GM19240 (cell line): ENCODE results near the gene MCCC1.
"Not testable (repeated sequence)": the region's sequence is repeated elsewhere in the genome, so short reads cannot be mapped to it uniquely, and the experiment has no call there.

Source experiments
- DNase-seq: peaks from one replicate; pipeline ENCODE4 v3.0.0; 2011; ENCODE audit warnings: low spot score; ENCODE audit not compliant: insufficient read length

MCCC1 gene

DNA sequence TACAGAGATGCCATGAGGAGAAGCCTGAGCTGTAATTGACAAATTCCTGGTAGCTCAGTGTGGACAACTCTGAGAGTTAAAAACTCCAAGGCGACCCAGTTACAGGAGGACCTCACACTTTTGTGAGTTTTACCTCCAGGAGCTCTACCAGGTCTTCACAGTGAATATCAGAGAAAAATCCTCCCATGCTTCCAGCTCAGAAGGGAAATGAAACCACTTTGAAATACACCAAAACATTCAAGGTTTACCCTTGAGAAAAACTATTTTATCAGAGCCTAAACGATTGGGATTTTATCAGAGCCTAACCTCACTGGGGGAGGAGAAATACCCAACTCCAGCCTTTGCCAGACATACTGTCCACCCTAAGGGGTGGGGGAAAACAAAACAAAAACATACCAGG is 52.4 kb downstream of the MCCC1 start:
- DNase-seq = no peak

DNA sequence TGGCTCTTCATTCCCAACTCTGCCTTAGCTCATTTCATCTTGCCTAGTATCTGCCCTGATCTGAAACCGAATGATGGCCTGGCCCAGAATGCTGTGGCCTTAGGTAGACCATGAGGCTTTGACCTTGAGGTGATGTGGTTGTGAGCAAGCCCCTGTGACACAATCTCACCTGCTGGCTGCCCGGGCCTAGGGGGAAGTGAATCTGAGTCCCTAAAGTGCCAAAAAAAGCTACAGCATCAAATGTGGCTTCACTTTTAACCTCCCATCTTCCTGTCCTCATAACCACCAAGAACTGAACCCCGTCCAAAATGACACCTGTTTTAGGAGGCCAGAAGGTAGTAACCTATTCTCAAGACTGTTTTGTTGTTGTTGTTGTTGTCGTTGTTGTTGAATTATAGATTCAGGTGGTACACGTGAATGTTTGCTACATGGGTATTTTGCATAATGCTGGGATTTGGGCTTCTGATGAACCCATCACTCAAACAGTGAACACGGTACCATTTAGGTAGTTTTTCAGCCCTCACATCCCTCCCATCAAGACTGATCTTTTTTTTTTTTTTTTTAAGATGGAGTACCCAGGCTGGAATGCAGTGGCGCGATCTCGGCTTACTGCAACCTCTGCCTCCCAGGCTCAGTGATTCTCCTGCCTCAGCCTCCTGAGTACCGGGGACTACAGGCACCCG is 54.6 kb downstream of the MCCC1 start:
- DNase-seq = peak; percentile 19

DNA sequence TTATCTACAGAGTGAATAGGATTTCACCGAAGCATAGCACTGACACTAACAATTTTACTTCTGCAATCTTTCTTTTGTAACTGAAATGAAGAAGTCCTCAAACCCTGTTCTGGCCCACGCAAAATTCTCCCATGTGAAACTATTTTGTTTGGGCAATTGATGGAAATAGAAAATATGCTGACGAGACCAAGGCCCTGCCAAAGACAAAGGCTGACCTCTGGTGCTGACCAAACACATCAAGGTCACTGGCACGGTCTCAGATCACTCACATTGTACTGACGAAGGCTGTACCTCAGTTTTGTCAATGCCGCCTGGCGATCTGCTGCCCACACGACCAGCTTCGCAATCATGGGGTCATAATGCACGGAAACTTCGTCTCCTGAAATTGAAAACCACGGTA is 60.5 kb downstream of the MCCC1 start:
- DNase-seq = no peak

DNA sequence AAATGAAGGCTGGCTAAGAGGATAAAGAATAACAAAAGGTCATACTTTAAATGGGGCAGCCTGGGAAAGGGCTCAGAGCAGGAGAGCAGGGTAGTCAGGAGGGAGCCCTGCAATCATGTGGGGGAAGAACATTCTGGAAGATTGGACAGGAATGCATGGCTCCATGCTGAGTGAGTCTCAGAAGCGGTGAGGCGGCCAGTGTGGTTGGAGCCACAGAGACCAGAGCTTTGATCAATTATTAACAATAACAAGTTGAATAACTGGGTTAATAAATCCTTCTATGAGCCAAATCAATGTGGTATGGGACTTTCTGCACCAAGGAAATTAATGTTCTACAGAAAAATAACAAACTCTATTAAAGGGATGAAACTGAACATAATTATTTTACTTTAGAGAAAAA is 61.1 kb downstream of the MCCC1 start:
- no peak for DNase-seq

DNA sequence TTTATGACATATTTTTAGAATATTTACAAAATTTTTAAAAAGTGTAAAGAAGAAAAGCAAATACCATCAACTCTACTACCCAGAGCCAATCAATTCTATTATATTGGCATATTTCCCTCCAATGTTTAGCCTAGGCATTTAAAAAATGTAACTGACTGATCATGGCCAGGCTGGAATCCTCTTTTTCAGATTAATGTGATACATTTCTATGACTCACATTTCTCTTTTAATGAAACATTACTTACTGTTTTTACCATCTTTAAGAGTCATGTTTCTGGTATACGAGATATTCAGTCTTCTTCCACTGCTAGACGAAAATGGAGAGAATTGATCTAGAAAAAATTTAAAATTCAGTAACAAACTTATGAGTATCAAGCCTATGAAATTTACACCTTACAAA is 65.5 kb downstream of the MCCC1 start:
- DNase-seq = no peak

DNA sequence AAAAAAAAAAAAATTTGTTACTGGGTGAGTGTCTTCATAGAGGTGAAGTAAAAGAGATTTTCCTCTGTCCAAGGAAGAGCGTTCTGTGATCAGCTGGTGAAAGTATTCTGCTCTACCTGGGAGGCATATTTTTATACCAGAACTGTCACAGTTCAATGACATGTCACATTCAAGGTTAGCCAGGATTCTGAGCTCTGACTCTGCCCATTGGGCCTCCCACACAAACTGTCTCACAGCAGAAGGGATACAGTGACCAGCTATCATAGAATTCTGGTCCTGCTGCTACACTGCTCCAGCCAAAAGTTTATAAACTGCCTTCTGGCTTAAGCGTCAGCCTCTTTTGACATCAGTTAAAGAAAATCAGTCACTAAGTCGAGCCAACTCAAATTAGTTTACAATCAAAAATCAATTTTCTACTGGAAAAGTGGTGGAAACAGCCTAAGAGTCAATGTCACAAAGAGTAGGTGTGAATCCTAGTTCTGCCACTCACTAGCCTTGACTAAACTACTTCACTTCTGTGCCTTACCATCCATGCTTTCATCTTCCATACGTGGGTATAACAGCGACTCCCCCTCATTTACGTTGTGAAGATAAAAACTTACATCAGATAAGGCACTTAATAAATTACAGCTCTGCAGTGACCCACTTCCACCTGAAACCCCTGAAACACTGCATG is 66.3 kb downstream of the MCCC1 start:
- no peak for DNase-seq

DNA sequence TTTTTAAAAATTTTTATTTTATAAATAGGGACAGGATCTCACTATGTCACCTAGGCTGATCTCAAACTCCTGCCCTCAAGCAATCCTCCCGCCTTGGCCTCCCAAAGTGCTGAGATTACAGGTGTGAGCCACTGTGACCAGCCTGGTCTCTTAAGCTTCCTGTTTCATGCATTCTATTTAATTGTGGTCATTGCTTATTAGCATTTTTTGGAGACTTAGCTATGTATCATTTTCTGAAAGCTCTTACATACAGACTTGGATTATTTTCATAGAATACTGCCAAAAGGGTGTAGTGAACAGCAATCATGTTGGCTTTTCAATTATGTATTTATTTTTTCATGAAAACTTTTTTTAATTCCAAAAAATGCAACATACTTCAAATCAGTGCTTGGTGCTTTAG is 67.5 kb downstream of the MCCC1 start:
- DNase-seq = no peak

DNA sequence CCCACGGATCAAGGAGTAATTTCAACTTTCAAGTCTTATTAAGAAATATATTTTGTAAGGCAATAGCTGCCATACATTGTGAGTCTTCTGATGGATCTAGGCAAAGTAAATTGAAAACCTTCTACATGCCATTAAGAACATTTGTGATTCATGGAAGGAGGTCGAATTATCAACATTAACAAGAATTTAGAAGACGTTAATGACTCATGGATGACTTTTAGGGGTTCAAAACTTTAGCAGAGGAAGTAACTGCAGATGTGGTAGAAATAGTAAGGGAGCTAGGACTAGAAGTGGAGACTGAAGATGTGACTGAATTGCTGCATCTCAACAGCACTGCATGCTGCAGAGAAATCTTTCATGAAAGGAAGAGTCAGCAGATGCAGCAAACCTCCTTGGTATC is 70.9 kb downstream of the MCCC1 start:
- no peak for DNase-seq

DNA sequence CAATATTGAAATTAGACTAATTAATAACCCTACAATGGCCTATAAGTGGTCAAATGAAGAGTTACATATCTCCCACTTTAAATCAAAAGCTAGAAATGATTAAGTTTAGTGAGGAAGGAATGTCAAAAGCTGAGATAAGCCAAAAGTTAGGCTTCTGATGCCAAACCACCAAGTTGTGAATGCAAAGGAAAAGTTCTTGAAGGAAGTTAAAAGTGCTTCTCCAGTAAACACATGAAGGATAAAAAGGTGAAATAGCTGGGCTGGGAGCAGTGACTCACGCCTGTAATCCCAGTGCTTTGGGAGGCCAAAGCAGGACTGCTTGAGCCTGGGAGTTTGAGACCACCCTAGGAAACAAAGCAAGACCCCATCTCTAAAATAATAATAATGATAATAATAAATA is 72.0 kb downstream of the MCCC1 start:
- DNase-seq = no peak

DNA sequence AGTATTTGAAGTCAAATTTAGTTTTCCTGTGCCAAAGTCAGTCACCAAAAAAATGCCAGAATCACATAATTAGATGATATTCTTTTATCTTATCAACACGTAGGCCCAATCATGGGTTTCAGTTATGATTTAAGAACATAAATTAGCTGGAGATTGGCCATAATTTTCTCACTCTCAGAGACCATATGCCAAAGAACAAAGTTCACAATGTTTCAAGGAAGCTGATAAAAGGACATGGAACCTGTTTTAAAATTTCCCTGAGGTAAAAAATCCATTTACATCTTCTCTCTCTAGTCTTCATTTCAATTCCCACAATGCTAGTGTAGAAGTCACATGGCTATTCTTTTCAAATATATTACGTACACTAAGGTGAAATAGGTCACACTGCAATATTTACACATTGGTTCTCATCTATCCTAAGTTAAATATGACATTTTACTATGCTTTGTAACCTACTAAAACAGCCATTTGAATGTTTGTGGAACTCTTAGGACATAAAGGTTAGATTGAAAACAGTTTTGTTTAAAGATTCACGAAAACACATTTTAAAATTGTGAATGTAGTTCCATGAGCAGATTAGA is 76.3 kb downstream of the MCCC1 start:
- DNase-seq = no peak

DNA sequence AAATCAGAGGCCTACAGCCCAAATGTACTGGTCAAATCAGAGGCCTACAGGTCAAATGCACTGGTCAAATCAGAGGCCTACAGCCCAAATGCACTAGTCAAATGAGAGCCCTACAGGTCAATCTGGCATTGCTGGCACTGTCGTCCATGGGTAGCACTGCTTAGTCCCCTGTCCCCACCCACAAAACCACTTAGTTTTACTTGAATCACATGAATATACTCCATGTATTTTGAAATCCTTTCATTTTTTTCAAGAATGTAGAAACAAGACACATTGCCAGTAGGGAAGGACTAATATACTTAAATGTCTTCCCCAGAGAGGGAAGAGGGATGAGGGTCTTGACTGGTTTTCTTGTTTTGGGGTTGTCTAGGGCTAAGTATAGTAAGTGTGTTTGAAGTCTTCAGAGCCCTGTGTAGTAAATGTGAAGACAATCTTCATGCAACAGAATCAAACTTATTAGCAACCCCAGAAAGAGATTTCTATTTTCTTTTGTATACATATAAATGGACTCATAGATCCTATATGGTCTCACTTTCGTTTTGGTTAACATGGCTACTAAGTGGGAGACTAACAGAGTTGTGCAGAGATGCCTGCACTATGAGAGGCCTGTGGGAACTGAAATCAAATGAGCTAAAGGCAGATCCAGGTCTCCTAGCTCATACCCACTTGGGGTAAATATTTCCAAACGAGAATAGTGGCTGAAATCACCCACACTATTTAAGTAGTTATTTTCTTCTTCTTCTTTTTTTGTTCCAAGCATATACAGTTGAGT is 80.7 kb downstream of the MCCC1 start:
- DNase-seq = no peak

DNA sequence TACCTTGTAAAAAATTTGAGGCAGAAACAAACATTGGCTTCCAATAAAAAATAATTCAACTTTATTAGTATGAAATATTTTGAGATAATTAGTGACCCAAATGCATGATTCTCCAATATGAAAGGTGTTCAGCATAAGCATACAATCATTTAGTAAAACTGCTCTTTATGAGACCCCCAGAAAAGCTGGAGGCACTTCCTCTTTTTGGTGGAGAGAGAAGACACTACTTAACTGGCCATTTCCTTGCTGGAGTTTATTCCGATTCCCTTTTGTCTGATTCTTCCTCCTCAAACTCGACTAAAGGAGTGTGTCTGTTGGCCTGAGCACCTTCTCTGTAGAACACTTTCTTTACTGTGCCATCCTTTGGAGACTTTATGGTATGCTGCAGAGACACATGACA is 84.1 kb downstream of the MCCC1 start:
- DNase-seq = no peak

DNA sequence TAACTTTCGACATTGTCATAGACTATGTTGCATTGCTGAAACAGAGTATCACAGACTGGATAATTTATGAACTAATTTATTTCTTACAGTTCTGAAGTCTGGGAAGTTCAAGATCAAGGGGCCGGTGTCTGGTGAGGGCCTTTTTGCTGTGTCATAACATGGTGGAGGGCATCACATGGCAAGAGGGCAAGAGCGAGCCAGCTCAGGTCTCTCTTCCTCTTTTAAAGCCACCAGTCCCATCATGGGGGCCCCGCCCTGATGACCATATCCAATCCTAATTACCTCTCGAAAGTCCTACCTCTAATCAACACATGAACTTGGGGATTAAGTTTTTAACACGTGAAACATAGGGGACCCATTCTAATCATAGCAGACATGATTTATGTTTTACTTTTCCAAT is 85.4 kb downstream of the MCCC1 start:
- no peak for DNase-seq

DNA sequence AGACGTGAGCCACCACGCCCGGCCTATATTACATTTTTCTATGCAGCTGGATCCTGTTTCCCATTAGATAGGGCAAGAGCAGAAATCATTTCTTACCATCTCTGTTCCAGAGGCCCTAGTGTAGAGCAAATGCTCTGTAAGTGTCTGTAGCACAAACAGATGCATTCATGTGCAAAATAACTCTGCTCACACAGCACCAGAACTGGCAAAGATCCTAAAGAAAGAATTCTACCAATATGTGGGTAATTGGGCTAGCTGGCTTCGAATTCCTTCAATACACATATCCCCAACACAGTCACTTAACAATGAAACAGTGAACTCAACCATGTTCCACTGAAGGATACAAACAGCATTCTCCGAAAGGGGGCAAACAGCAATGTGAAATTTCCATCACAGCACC is 86.2 kb downstream of the MCCC1 start:
- DNase-seq = no peak

DNA sequence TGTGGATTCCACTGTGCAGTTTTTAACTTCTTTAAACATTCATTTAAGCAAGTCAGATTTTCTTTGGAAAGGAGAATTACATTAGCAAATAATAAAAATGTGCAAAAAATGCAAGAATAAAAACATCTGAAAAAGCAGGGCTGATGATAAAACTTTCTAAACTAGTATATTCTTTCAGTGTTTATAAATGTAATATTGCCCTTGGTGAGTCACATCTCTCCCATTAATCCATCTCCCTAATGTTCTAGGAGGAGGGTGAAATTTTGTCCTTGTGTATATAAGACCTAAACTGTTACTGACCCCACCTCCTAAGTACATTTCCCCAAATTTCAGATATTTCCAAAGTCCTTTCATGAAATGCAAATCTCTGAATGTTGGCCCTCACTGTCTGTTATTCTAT is 90.5 kb downstream of the MCCC1 start:
- no peak for DNase-seq

DNA sequence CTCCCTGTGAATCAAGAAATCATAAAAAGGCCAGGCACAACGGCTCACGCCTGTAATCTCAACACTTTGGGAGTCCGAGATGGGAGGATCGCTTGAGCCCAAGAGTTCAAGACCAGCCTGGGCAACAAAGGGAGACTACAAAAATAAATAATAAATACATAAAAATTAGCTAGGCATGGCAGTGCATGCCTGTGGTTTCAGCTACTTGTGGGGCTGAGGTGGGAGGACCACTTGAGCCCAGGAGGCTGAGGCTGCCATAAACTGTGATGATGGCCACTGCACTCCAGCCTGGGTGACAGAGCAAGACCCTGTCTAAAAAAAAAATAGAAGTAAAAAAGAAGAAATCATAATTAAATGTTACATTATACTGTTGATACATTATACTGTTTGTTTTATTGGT is 91.0 kb downstream of the MCCC1 start:
- DNase-seq = no peak

DNA sequence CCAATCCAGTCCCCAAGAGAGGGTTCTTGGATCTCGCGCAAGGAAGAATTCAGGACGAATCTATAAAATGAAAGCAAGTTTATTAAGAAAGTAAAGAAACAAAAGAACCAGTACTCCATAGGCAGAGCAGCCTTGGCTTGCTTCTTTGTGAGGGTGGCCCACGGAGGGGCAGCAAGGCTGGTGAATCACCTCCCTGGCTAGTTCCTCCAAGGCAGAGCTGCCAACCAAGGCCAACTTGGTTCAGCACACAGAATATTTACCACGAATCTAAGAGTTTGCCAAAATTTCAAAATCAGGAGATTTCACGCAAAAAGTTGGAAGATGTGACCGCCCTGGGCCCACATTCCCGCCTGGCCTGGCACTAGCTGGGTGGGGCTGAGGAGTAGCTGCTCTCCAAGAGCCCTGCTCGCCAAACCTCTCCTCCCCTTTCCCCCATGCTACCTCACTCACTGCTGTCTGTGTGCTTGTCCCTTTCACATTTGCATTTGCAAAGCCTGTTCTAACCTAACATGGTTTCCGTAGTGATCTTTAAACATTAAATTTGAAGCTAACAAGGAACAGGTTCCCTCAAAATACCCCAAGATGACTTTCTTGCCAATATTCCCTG is 92.8 kb downstream of the MCCC1 start:
- DNase-seq = no peak

DNA sequence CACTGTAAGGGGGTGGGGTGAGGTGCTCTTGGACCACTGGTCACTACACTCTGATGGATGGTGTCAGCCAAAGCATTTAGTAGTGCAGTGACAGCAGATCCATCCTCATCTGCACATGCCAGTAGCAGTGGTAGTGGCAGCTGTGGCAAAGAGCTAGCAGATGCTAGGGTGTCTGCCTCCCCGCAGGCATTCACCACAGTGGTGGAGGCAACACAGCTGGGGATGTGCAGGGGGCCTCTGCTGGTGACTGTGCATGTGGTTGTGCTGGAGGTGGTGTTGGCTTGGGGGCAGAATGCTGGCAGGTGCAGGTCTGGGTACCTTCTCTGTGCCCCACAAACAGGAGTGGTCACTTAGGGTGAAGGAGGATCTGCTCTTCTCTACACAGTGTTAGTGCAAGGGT is 99.5 kb downstream of the MCCC1 start:
- DNase-seq = no peak

DNA sequence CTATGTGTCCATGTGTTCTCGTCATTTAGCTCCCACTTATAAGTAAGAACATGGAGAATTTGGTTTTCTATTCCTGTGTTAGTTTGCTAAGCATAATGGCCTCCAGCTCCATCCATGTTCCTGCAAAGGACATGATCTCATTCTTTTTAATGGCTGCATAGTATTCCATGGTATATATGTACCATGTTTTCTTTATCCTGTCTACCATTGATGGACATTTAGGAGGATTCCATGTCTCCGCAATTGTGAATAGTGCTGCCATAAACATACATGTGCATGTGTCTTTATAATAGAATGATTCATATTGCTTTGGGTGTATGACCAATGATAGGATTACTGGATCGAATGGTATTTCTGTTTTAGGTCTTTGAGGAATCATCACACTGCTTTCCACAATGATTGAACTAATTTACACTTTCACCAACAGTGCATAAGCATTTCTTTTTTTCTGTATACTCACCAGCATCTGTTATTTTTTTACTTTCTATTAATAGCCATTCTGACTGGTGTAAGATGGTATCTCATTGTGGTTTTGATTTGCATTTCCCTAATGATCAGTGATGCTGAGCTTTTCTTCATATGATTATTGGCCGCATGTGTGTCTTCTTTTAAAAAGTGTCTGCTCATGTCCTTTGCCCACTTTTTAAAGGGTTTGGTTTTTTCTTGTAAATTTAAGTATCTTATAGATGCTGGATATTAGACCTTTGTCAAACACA is 105.7 kb downstream of the MCCC1 start:
- DNase-seq = not testable (repeated sequence)

DNA sequence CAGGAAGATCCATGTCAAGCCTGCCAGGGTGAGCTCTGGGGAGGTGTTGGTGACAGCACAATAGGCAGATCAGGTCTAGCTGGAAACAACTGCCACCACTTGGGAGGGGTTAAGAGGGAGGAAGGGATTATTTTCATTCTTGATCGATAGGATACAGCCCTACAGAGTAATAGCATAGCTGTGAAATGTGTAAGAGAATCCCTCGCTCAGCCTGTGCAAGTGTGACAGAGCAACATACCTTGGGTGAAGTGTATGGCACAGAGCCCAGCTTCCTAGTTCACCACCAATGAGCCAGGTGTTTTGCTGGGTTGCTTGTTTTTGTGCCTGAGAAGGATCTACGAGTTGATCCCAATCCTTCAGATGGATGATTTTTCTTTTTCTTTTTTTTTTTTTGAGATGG is 109.7 kb downstream of the MCCC1 start:
- no peak for DNase-seq

DNA sequence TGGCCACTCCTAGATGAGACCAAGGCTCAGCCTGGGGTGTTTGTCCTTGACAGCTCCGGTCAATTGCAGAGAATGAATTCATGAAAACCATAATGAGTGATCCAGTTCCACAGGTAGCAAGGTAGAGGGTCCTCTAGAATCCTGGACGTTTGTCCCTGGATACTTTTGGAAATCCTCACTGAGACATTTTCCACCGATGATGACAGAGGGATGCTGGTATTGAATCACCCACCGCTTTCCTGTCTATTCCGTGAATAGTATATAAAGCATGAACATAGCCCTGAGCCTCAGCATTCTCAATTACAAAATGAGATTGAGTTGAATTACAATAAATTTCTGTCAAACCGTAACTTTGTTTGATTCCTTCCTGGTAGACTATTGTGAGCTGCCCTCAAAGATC is 113.3 kb downstream of the MCCC1 start:
- DNase-seq = no peak
